HG03280 (cell line): ENCODE measurements around the gene CAVIN1.
"Not testable (repeated sequence)": the region's sequence is repeated elsewhere in the genome, so short reads cannot be mapped to it uniquely, and the experiment has no call there.

Source experiments
- ATAC-seq: cut with Tn5 transposase; IDR thresholded peaks from one replicate; pipeline ENCODE4 v1.9.1; 2021; ENCODE audit warnings: mild to moderate bottlenecking, moderate library complexity; ENCODE audit not compliant: unreplicated experiment

The CAVIN1 gene, protein sequence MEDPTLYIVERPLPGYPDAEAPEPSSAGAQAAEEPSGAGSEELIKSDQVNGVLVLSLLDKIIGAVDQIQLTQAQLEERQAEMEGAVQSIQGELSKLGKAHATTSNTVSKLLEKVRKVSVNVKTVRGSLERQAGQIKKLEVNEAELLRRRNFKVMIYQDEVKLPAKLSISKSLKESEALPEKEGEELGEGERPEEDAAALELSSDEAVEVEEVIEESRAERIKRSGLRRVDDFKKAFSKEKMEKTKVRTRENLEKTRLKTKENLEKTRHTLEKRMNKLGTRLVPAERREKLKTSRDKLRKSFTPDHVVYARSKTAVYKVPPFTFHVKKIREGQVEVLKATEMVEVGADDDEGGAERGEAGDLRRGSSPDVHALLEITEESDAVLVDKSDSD

DNA sequence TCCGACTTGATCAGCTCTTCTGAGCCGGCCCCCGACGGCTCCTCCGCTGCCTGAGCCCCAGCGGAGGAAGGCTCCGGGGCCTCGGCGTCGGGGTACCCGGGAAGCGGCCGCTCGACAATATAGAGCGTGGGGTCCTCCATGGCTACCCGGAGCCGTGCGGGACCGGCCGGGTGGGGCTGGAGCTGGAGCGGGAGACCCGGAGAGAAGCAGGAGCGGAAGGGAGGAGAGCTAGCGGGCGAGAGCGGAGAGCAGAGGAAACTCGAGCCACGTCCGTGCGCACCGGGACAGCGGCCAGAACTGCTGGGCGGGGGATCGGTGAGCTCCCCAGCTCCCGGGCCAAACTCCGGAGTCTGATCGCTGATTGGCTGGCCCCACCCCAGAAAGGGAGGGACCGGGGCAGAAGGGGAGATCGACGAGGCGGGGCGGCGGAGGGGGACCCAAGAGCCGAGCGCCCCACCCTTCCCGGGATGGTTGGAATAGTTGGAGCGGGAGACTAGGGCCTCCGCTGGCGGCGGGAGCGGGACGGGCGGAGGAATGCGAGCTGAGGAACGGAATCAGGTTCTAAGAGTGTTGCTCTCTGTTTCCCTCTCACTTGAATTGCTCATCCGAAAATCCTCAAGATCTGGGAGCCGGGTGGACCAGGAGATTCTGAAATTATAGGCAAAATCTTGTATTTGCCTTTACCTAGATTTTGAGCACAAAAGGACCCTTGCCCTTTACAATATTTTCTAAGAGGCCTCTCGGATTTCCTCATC lies at the start of gene CAVIN1:
TSS of gene CAVIN1 (minus strand) at position 299 of the 755 bp plus-strand sequence. CDS start at position 140, 159 bp downstream.
- ATAC-seq = no peak

DNA sequence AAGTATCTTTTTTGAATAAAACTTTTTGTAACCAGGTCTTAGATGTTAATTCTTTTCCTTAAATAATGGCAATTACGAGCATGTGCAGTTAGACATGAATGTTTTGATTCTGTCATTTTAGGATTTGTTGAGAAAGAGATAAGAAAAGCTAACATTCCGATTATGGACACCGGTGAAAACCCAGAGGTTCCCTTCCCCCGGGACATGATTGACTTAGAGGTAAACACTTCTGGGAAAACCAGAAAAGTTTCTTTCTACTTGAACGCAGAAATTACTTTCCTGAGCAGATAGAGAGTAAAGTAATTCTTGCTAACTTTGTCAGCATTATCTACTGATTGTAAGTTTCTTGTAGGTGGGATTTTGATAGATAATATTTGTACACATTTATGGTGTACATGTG lies 44.8 kb upstream of the CAVIN1 start:
- ATAC-seq = no peak

DNA sequence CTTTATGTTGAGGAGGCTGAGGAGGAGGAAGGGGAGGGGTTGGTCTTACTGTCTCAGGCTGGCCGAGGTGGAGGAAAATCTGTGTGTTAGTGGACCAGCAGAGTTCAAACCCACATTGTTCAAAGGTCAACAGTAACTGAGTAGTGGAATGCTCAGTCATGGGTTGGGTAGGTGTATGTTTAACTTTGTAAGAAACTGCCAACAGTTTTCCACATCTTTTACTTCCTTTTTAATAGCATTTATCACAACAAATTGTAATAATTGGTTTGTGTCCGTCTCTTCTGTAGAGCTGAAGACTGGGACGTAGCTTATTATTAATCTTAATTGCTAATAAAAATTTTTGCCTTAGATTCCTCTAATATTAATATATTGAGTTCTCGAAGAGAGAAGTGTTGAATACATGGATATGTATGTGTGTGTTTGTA lies 40.9 kb upstream of the CAVIN1 start:
- ATAC-seq = no peak

DNA sequence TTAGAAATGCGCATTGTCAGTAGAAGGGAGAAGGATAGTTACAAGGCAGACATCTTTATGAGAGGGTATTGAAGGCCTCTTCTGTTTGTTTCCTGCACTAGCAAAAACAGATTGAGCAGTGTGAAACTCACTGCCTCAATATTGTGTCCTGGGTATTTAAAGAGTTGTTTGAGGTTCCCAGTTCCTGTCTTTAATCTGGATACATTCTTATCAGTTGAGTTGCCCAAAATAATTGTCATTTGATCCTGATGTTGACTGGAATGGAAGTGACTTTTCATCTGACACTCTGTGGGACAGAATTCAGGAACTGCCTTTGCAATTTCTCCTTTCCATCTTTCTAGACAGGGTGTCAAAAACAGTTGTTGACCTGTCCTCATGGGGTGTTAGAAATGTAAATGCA lies 37.3 kb upstream of the CAVIN1 start:
- no peak for ATAC-seq

DNA sequence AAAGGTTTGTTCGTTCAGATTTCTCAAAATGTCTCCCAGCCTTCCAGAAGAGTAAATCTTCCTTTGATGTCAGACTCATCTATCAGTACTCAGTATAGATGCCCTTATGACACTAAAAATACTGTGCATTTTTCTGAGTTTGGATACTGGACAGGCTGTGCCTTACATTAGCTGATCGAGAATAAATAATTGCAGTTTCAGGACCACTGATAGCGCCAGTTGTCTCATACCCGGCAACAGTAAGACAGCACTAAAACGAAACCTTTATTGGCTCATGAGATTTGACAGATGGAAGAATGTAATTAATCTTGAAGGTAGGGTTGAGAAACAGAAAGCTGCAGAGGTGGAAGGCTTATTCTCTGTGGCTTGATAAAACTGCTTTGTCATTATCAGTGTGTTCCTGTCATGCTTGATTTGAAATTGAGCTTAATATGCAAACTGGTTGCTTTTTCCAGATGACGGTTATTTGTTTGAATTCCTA lies 36.8 kb upstream of the CAVIN1 start:
- ATAC-seq = no peak

DNA sequence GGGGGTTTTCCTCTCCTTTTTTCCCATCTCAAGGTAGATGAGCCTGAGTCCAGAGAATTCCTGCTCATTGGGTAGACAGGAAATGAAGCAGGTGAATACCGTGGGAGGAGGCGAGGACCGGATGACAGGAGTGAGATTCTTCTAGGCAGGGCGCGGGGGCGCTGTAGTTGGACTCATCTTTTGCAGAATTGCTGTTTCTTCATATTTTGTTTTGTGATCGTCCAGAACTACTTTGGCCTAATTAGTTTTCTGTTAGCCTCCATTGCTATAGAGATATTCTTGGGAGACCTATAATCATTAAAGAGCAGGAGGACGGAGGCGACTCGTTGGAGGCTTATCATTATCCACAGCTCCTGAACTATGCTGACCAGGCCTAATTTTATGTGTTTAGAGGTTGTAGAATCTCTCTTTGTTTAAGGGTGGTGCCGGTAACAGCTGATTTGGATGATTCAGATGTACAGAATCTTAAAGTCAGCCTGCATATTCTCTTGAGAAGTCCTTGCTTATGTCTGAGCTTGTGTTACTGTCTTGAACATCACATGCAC lies 36.3 kb upstream of the CAVIN1 start:
- ATAC-seq = no peak

DNA sequence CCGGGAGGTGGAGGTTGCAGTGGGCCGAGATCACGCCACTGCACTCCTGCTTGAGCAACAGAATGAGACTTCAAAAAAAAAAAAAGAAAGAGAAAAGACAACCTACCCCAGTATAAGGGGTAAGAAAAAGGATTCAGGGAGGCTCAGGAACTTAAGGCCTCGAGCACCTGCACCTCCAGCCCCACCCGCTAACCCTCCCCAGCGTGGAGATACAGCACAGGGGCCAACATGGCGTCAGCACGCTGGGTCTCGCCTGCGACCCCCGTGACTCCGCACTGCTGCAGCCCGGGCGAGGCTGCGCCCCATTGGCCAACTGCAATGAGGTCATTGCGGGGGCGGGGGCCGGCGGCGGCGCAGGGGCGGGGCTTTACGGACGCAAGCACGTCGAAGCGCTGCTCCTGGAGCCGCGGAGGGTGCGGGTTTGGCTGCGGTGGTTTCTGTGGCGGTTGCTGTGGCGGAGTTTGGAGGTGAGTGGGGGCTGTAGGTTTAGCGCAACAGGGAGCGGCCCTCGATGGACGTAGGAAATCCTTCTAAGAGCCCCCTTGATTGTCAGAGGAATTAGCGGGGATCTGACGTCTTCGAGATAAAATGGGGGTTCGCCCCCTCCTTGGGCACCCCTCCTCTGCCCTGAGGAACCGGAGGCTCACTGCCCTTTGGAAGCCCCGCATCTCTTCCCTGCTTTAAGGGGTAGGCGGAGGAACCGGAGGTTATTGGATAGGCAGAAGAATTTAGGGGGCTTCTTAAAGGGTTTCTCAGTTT lies 35.6 kb upstream of the CAVIN1 start, which contains the start of gene ATP6V0A1:
TSS of gene ATP6V0A1 (plus strand) at position 382 of the 759 bp plus-strand sequence. CDS start 2,017 bp downstream, outside the sequence.
- ATAC-seq = peak; percentile 77

DNA sequence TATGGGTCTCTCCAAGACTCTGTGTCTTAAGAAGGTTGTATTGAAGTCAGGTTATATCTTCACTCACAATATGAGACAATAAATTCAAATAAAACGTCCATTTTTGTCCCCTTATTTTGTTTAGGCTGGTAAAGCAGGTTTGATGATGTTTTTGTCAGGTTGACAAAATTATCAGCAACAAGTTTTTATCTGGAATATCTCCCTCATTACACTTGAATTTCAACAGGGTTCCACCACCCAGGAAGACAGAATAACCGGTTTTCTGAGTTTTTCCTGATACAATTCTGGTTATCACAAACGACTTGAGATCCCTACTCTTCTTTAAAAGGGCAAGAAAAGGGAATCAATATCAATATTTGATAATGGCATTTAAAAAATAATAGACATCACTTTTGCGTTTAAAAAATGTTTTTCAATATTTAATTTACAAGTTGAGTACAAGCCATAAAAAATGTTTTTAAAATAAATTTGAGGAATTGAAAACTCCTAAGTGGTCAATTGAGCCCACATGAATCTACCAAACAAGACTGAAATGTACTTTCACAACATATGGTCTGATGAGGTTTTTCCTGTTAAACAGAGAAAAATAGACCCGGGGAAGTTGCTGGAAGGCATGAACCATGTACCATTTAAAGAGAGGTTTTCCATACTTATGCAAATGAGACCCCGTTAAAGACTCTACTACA lies 34.2 kb upstream of the CAVIN1 start:
- no peak for ATAC-seq

DNA sequence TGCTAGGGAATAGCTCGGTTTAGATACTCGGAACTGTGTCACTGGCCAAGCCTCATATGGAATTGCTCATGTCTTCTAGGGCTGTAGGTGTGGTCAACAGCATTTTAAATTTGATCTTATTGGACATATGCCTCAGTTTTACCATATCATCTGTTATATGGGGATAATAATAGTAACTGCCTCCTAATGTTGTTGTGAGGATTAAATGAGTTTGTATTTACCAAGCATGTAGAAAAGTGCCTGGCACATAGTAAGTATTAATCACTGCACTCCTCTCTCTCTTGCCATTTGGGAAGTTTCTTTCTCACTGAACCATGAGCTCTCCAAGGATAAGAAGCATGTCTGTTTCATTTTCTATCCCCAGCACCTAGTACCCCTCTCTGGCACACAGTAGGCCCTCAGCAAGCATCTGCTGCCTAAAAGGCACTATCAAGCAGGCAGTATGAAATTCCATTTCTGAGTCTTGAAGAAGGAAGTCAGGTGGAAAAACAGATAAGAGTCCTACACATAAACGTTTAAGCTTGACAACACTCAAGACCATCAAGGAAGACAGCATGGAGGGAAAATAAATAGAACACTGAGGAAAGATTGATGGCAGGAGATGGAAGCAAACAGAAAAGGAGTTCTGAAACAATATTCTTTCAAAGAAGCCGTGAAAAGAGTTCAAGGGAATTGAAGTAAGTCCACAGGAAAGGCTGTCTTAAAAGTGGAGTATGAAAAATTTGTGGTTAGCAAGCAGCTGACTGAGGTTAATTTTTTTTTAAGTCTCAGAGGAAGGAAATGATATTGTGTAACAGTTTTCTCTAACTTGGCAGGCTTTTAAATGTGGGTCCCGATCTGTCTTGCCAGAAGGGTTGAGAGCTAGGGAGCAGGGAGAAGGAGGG lies 33.4 kb upstream of the CAVIN1 start:
- no peak for ATAC-seq

DNA sequence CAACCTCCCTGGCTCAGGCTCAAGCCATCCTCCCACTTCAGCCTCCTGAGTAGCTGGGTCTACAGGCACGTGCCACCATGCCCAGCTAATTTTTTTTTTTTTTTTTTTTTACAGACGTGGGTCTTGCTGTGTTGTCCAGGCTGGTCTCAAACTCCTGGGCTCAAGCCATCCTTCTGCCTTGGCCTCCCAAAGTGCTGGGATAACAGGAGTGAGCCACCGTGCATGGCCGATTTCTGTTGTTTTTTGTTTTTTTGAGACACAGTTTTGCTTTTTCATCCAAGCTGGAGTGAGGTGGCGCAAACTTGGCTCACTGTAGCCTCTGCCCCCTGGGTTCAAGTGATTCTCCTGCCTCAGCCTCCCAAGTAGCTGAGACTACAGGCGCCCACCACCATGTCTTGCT lies 31.9 kb upstream of the CAVIN1 start:
- not testable (repeated sequence) for ATAC-seq

DNA sequence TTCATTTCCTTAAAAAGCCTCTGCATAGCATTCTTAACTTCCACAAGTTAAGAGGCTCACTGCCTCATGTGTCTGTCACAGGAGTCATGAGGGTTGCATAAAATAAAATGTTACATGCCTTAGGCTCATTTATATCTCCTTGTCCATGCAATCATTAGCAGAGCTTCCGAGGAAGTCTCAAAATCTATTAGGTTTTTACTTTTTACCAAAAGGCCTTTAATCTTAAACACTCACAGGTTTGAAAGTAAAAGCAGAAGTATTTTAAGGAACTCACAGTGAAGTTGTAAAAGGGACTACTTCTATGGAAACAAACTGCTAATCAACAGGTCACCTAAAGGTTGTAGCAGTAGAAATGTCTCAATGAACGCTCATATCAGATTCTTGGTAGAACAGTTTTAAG lies 30.4 kb upstream of the CAVIN1 start:
- ATAC-seq = no peak

DNA sequence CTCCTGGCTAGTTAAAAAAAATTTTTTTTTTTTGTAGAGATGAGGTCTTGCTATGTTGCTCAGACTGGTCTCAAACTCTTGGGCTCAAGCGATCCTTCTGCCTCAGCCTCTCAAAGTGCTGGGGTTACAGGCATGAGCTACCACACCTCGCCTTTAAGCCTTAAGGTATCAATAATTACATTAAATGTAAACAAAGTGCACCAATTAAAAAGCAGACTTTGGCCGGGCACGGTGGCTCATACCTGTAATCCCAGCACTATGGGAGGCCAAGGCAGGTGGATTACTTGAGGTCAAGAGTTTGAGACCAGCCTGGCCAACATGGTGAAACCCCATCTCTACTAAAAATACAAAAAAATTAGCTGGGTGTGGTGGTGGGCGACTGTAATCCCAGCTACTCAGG lies 28.2 kb upstream of the CAVIN1 start:
- not testable (repeated sequence) for ATAC-seq

DNA sequence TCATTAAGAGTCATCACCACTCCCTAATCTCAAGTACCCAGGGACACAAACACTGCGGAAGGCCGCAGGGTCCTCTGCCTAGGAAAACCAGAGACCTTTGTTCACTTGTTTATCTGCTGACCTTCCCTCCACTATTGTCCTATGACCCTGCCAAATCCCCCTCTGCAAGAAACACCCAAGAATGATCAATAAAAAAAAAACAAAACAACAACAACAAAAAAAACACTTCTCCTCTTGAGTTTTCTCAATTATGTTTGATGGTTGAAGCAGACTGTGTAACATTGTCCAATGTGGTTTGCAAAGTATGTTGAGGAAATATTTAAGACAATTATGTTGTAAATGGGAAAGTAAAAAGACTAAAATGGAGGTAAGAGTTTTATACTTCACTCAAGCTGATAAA lies 26.8 kb upstream of the CAVIN1 start:
- ATAC-seq = not testable (repeated sequence)

DNA sequence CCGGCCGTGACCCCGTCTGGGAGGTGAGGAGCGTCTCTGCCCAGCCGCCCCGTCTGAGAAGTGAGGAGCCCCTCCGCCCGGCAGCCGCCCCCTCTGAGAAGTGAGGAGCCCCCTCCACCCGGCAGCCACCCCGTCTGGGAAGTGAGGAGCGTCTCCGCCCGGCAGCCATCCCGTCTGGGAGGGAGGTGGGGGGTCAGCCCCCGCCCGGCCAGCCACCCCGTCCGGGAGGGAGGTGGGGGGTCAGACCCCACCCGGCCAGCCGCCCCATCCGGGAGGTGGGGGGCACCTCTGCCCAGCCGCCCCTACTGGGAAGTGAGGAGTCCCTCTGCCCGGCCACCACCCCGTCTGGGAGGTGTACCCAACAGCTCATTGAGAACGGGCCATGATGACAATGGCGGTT lies 26.1 kb upstream of the CAVIN1 start:
- ATAC-seq = not testable (repeated sequence)

DNA sequence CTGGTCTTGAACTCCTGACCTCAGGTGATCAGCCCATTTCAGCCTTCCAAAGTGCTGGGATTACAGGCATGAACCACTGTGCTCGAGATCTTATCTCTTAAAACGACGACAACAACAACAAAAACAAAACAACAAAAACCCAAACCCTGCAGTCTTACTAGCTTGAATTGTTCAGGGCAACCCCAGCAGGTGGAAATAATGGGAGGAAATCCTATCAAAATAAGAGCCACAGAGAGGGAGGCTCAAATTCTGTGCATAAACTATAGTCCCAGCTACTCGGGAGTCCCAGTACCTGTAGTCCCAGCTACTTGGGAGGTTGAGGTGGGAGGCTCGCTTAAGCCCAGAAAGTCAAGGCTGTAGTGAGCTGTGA lies 19.1 kb upstream of the CAVIN1 start:
- no peak for ATAC-seq

DNA sequence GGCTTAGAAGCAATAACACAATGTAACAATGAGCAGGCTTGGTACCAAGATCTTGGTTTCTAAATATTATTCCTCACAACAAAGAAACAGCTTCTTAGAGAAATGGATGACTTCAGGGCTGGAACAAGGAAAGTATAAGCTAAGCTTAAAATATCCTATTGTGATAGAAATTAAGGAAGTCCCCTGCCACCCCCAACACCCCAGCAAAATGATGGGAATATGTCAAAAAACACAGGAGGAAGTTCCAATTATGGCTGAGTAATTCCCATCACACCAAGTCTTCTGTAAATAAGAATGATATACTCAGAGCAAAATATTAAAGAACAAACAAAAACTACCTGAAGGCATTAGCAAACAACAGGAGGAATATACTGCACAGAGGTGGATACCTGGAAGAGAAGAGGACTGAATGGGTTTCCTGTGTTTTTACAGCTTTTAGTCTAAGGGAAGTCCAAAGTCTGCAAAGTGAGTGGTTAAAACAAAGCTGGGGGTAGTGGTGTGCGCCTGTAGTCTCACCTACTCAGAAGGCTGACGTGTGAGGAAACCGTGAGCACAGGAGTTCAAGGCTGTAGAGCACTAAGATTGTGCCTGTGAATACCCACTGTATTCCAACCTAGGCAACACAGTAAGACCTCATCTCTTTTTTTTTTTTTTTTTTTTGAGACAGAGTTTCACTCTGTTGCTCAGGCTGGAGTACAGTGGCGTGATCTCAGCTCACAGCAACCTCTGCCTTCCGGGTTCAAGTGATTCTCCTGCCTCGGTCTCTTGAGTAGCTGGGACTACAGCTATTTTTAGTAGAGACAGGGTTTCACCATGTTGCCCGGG lies 18.5 kb upstream of the CAVIN1 start:
- ATAC-seq = no peak

DNA sequence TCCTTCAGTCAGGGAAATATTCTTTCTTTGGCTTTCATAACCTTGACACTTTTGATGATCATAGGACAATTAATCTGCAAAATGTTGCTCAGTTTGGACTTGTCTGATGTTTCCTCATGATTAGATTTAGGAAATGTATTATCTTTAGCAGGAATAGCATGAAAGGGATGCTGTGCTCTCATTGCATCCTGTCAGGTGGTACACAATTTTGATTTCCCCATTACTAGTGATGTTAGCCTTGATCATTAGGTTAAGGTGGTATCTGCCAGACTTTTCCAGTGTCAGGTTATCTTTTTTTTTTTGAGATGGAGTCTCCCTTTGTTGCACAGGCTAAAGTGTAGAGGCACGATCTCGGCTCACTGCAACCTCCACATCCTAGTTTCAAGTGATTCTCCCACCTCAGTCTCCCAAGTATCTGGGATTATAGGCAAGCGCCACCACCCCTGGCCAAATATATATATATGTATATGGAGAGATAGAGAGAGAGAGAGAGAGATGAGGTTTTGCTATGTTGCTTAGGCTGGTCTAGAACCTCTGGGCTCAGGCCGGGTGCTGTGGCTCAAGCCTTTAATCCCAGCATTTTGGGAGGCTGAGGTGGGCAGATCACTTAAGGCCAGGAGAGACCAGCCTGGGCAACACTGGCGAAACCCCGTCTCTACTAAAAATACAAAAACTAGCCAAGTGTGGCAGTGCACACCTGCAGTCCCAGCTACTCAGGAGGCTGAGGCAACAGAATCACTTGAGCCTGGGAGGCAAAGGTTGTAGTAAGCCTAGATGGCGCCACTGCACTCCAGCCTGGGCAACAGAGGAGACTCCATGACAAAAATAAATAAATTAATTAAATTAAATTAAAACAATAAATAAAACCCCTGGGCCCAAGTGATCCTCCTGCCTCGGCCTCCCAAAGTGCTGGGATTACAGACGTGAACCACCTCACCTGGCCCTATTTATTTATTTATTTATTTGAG lies 15.8 kb upstream of the CAVIN1 start:
- ATAC-seq = no peak
